HG03064 (cell line): ENCODE measurements around the gene GCNT2.
"Not testable (repeated sequence)": the region's sequence is repeated elsewhere in the genome, so short reads cannot be mapped to it uniquely, and the experiment has no call there.

Experiments
- ATAC-seq: cut with Tn5 transposase; IDR thresholded peaks from one replicate; pipeline ENCODE4 v1.9.1; 2021; ENCODE audit warnings: low read depth; ENCODE audit not compliant: unreplicated experiment

Gene GCNT2

DNA sequence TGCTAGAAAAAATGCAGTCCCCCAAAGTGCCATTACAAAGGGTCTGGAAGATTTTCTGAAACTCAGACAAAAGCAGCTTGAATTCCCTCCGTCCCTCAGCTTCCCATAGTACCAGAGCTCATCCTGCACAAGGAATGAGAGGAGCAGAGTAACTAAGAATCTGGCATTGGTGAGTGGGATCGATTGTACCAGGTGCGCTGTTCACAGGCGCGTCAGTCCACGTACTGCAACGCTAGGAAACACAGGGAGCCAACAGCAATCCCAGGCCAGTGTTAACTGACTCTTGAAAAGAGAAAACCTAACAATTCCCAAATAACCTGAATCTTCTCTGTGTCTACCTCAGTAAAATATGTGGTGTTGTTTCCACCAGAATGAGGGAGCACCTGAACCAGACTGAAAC is 77.9 kb downstream of the GCNT2 start:
- no peak for ATAC-seq

DNA sequence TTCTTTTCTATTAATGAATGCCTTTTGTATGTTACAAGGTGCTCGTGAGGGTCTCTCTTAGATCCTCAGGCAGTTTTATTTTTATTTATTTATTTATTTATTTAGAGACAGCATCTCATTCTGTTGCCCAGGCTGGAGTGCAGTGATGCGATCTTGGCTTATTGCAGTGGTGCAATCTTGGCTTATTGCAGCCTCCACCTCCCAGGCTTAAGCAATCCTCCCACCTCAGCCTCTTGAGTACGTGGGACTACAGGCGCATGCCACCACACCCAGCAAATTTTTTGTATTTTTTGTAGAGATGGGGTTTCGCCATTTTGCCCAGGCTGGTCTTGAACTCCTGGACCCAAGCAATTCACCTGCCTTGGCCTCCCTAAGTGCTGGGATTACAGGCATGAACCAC is 79.5 kb downstream of the GCNT2 start:
- not testable (repeated sequence) for ATAC-seq

DNA sequence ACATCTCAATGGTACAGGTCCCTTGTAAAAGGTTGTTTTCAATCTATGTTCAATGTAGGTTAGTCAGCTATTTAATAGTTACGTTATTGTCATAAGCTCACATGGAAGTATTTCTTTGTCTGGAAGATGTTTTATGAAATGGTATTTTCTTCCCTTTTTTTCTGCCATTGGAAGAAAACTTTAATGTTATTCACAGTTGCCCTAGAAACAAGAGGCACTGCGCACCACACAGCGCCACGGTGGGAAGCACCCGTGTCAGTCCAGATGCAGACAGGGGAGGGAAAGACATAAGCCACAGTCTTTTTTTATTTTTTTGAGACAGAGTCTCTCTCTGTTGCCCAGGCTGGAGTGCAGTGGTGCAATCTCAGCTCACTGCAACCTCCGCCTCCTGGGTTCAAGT is 82.1 kb downstream of the GCNT2 start:
- no peak for ATAC-seq

DNA sequence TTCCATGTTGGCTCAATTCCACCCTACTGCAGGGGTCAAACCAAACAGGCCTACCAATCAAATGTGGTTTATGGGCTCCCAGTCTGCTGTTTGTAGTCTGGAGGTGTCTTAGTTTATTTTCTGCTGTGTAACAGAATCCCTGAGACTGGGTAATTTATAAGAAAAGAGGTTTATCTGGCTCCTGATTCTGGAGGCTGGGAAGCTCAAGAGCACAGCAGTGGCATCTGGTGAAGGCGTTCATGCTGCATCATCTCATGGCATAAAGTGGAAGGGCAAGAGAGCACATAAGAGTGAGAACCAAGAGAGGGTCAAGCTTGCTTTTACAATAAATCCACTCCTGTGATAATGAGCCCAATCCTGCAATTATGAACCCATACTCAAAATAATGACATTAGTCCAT is 87.9 kb downstream of the GCNT2 start:
- no peak for ATAC-seq

DNA sequence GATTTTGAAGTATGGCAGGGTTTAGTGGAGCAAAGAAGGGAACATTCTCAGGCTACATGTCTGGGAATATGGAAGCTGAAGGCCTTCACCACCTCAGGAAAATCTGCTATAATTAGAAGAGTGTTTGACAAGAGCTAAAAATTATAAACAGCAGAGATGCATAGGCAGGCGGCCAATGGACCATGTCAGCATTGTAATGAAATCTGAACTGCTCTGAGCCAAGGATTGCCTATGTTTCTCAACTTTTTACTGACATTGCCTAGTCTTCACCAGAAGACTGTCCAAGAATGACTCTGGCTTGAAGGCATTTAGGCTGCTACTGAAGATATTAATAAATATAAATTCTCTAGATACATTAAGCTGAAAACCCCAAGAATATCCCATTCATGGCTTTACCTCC is 89.1 kb downstream of the GCNT2 start:
- ATAC-seq, result no peak

DNA sequence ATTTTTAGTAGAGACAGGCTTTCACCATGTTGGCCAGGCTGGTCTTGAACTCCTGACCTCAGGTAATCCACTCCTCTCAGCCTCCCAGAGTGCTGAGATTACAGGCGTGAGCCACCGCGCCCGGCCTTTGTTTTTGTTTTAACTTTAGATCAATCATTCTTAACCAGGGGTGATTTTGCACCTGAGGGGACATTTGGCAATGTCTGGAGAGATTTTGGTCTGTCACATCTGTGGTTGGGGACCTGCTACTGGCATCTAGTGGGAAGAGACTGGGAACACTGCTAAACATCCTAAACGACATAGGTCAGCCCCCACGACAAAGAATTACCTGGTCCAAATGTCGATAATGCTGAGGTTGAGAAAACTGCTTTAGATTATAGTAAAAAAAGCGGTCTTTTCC is 91.0 kb downstream of the GCNT2 start:
- no peak for ATAC-seq

DNA sequence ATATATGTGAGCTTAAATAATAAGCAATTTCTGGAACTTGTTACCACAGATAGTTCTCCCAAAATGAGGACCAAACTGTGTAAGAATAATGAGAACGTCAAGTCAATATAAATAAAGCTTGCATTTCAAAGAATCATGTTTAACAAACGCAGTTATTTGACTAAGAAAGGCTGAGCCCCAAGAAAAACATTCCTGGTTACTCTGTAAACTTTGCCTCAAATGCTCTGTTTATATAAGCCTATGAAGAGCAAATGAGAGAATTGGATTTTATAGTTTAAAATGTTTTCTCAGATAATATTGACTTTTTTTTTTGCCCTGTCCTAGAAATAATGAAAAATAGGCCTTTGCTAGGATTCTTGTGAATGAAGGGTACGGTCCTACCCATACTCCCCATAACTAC is 91.9 kb downstream of the GCNT2 start:
- ATAC-seq, result no peak

DNA sequence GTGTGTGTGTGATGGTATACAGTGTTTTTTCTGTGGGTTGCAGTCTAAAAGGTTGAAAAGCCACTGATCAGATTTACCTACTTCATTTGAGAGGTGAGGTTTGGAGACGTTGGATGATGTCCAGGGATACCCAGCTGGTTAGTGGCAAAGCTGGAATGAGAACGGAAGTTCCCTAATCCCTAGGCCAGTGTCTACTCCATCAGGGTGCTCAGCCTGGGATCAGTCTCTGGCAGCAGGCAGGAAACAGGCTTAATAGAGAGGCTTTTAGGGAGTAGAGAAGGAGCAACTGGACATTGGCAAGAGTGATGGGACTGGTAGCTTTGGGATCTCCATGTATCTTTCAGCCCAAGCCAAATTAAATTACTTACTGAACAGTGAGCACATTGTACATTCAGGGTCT is 92.6 kb downstream of the GCNT2 start:
- ATAC-seq, result no peak

DNA sequence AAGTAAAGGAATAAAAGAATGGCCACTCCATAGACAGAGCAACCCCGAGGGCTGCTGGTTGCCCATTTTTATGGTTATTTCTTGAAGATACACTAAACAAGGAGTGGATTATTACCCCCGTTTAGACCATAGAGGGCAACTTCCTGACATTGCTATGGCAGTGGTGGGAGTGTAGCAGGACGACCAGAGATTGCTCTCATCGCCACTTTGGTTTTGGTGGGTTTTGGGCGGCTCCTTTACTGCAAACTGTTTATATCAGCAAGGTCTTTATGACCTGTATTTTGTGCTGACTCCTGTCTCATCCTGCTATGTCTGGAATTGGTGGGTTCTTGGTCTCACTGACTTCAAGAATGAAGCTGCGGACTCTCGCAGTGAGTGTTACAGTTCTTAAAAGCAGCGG is 94.5 kb downstream of the GCNT2 start:
- ATAC-seq, result no peak

DNA sequence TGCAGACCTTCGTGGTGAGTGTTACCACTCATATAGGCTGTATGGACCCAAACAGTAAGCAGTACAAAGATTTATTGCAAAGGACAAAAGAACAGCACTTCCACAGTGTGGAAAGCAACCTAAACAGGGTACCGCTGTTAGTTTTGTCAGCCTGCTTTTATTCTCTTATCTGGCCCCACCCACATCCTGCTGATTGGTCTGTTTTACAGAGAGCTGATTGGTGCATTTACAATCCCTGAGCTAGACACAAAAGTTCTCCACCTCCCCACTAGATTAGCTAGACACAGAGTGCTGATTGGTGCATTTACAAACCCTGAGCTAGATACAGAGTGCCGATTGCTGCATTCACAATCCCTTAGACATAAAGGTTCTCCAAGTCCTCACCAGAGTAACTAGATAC is 95.1 kb downstream of the GCNT2 start:
- not testable (repeated sequence) for ATAC-seq

DNA sequence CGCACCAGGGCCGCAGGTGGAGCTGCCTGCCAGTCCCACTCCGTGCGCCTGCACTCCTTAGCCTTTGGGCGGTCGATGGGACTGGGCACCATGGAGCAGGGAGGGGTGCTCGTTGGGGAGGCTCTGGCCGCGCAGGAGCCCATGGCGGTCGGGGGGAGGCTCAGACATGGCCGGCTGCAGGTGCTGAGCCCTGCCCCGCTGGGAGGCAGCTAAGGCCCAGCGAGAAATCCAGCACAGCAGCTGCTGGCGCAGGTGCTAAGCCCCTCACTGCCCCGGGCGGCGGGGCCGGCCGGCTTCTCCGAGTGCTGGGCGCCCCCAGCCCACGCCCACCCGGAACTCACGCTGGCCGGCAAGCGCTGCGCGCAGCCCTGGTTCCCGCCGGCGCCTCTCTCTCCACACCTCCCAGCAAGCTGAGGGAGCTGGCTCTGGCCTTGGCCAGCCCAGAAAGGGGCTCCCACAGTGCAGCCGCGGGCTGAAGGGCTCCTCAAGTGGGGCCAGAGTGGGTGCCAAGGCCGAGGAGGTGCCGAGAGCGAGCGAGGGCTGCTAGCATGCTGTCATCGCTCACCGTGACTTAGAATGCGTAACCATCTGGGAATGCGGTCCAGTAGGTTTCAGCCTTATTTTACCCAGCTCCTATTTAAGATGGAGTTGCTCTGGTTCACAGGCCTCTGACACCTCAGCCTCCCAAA is 96.0 kb downstream of the GCNT2 start:
- ATAC-seq, result no peak

DNA sequence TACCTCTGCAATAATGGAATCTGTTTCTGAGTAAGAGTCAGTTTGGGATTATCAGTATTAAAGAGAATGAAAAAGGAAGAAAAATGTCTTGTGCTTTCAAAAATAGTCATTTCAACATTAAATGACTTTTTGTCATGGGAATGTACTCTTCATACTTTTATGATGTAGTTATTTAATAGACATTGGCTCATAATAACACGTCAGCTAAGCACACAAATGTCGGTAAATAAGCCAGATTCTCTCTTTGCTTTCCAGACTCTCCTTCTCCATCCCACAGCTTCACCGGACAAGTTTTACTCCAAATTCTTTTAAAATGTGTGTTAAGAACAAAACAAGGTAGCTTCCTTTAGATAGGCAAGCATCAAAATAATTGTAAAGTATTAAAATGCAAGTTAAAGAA is 97.3 kb downstream of the GCNT2 start:
- ATAC-seq, result no peak

DNA sequence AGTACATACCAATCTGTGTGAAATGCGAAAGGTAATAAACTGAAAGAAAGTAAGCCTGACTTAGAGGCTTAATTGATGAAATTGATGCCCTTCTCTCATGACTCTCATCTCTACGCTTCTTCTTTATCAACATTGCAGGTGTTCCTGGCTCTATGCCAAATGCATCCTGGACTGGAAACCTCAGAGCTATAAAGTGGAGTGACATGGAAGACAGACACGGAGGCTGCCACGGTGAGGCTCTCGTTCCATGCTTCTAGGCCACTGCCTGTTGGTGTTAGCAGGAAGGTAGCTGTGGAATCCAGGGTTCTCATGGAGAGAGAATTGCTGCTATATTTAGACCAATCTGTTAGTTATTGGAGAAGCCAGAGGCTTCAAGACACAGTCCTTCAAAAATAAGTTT is 100.1 kb downstream of the GCNT2 start:
- ATAC-seq, result no peak

DNA sequence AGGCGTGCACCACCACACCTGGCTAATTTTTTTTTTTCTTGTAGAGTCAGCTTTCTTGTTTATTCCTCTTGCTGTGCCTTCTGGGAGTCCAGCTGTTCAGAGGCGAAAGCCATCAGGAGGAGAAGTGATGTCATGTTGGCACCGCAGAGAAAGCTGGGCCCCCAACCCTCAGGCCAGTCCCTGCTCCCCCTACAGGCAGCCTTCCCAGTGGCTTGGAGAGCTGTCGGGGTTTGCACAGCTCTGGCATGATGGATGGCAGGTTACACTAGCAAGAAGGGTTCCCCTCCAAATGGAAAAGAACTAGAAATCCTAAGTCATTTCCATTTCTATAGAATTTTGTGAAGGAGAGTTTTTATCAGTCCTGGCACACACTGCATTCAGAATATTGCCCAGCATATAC is 100.7 kb downstream of the GCNT2 start:
- no peak for ATAC-seq

DNA sequence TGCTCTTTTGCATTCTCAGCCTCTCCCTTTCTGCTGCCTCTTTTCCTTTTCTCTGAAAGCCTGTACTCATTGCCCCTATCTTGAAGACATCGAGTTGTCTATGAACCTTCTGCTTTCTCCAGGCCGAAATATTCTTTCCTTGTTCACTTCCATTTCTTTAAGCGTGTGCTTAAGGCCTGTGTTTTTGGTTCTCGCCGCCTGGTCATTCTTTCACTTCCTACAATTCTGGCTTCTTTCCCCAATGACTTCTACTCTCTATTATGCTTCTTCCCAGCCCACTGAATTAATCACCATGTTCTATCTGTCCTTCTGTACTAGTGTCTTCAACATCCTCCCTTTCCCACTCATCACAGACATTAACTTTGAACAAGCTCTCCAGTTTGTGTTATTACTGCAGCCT is 103.7 kb downstream of the GCNT2 start:
- ATAC-seq, result no peak

DNA sequence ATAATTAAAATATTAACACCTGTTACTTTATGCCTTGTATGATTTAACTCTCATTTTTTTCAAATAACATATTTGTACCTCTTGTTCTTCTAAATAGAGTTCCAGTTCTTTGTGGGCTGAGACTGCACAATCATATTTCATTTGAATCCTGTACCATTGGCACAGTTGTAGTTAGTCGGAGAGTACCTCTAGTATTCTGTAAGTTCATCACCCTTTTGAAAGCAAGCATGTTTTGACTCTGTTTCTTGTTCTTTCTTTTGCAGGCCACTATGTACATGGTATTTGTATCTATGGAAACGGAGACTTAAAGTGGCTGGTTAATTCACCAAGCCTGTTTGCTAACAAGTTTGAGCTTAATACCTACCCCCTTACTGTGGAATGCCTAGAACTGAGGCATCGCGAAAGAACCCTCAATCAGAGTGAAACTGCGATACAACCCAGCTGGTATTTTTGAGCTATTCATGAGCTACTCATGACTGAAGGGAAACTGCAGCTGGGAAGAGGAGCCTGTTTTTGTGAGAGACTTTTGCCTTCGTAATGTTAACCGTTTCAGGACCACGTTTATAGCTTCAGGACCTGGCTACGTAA is 105.1 kb downstream of the GCNT2 start:
- no peak for ATAC-seq

DNA sequence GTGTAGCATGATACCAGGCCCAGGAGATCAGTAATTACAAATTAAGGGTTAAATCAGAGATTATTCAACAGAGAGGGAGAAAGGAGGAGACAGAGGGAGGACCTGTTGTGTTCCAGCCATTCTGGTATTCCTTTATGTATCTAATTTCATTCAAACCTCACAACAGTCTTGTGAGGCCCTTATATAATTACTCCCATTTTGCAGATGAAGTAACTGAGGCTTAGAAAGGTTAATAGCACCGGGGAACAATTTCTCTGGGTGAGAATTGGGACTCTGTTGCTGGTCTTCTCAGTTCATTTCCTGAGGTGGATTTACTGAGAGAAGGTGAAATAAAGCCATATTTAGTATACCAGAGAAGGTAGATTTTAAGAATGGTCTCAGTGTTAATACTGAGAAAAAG is 106.6 kb downstream of the GCNT2 start:
- no peak for ATAC-seq

DNA sequence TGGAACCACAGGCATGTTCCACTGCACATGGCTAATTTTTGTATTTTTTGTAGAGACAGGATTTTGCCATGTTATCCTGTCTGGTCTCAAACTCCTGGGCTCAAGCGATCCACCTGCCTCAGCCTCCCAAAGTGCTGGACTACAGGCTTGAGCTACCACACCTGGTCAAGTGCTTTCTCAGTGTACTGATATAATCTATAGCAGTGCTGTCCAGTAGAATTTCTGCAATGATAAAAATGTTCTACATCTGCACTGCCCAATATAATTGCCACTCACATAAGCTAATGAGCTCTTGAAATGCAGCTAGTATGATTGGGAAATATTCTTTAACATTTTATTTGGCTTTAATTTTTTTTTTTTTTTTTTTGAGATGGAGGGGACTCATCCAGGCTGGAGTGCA is 109.0 kb downstream of the GCNT2 start:
- no peak for ATAC-seq

DNA sequence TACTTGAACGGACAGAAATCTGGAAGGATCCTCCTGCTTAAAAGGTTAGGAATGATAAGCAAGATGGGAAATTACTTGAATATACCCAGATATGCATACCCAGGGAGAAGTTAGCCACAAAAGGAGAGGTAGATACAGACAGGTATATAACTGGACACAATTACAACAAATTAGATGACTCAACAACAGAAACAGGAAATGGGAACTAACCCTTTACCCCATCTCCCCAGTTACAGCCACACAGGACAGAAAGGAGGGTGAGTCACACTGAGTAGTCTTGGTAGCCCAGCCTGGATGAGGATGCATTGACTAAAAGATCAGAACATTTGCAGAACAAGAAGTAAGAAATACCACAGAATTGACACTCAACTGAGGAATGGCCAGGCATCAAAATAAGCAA is 112.1 kb downstream of the GCNT2 start:
- peak; percentile 96 for ATAC-seq

DNA sequence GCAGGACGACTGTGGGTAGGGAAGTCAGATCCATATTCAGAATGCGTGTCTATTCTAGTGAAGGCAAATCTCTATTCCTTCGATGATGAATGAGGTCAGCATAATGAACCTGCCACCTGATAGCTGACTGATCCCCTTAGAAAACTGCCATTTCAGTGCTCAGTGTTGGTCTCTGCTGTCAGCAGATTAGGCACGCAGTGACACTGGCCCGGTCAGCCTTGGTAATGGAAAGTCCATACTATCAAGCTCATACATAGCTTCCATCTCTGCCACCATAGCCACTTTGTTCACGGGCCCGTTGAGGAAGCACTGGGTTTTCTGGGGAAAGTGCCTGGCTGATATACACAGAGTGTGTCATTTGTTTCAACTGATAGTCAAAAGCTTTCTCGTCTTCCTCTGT is 119.3 kb downstream of the GCNT2 start:
- no peak for ATAC-seq

DNA sequence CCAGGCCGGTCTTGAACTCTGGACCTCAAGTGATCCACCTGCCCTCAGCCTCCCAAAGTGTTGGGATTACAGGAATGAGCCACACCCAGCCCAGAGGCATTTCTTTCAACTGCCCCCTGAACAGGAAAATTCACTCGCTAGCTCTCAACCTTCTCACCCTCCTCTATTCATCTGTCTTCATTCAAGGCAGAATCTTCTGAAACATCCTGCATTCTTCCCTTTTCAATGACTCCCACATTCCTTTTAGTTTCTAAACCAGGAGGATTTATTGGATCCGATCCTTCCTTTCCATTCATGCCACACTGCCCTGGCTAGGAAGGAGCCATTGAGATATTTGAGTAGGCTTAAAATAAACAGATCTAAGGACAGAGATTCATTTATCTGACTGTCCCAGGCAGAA is 120.4 kb downstream of the GCNT2 start:
- ATAC-seq, result no peak

DNA sequence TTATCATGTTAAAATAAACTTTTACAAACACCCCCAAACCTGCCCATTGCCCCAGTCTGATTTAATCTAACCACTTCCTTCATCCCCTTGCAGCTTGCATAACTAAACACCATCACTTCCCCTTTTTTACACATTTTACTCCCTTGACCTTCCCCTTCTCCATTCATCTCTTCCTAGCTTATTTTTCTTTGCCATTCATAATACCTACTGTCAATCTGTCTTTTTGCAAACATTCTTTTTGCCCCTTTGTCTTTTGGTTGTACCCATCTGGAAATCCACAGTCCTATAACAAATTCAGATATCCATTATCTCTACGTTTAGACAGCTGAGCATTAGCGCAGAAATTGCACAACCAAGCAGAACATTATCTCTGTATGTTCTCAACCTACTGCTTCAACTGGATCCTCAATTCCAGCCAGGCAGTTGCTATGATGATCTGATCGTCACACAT is 122.1 kb downstream of the GCNT2 start:
- ATAC-seq, result no peak

DNA sequence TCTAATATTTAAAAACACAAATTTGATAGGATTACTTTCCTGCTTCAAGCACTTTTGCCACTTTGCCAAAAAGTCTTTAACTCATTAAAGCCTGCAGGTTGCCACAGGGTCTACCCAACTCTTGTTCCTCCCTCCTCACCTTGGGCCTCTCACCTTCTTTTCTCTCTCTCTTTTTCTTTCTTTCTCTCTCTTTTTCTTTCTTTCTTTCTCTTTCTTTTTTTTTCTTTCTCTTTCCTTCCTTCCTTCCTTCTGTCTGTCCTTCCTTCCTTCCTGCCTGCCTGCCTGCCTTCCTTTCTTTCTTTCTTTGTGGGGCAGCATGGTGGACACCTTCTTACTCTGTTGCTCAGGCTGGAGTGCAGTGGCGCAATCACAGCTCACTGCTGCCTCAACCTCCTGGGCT is 123.1 kb downstream of the GCNT2 start:
- no peak for ATAC-seq
